Measurements from ENCODE around the gene EEFSEC.

Gene EEFSEC

GRCh38 chr3:128273841-128274573 is 120.7 kb downstream of the EEFSEC start:
- Histone ChIP-seq H3K36me3 (ENCODE audit: control insufficient read depth, insufficient read depth, low read length) (no peaks in the 10 kb centered on the region), H3K4me1 (ENCODE audit: control insufficient read depth, insufficient read depth, low read length, poor library complexity, severe bottlenecking) (peaks cover 19% of the 10 kb centered on the region), H3K4me3 (ENCODE audit: extremely low read depth, insufficient read depth, low read length, poor library complexity, severe bottlenecking) (no peak overlapping the region), H3K9me3 (ENCODE audit: control insufficient read depth, low read length) (no peaks in the 10 kb centered on the region), H3K27ac (ENCODE audit: low read depth, low read length, severe bottlenecking) (no peak overlapping the region)
- 68 to 97% methylated on average over 4 to 6 of the region's 11 CpGs for WGBS, 2 experiments (ENCODE audit: insufficient coverage in 2 of 2)

GRCh38 chr3:128274837-128275236 is 121.6 kb downstream of the EEFSEC start:
- Histone ChIP-seq H3K27ac (ENCODE audit: low read depth, low read length, severe bottlenecking) (no peak overlapping the region), H3K36me3 (ENCODE audit: control insufficient read depth, insufficient read depth, low read length) (no peaks in the 10 kb centered on the region), H3K4me3 (ENCODE audit: extremely low read depth, insufficient read depth, low read length, poor library complexity, severe bottlenecking) (no peak overlapping the region), H3K9me3 (ENCODE audit: control insufficient read depth, low read length) (no peaks in the 10 kb centered on the region), H3K4me1 (ENCODE audit: control insufficient read depth, insufficient read depth, low read length, poor library complexity, severe bottlenecking) (peaks cover 27% of the 10 kb centered on the region)
- WGBS, 2 experiments (ENCODE audit: insufficient coverage in 2 of 2), result 85 to 90% methylated on average over 7 of the region's 7 CpGs

- Histone ChIP-seq H3K4me3 (ENCODE audit: extremely low read depth, insufficient read depth, low read length, poor library complexity, severe bottlenecking) (no peak overlapping the region), H3K9me3 (ENCODE audit: control insufficient read depth, low read length) (no peaks in the 10 kb centered on the region), H3K4me1 (ENCODE audit: control insufficient read depth, insufficient read depth, low read length, poor library complexity, severe bottlenecking) (peaks cover 32% of the 10 kb centered on the region), H3K36me3 (ENCODE audit: control insufficient read depth, insufficient read depth, low read length) (no peaks in the 10 kb centered on the region), H3K27ac (ENCODE audit: low read depth, low read length, severe bottlenecking) (no peak overlapping the region)
- 92 to 95% methylated on average over 8 to 11 of the region's 11 CpGs for WGBS, 2 experiments (ENCODE audit: insufficient coverage in 2 of 2)
Measured at GRCh38 chr3:128275316-128276145, 122.2 kb downstream of the EEFSEC start.

- H3K36me3 ChIP-seq (ENCODE audit: control insufficient read depth, insufficient read depth, low read length), result no peaks in the 10 kb centered on the region
- no peak overlapping the region for H3K4me3 ChIP-seq (ENCODE audit: extremely low read depth, insufficient read depth, low read length, poor library complexity, severe bottlenecking)
- 57 to 69% methylated on average over 3 of the region's 3 CpGs for WGBS, 2 experiments (ENCODE audit: insufficient coverage in 2 of 2)
- no peak overlapping the region for H3K27ac ChIP-seq (ENCODE audit: low read depth, low read length, severe bottlenecking)
- H3K9me3 ChIP-seq (ENCODE audit: control insufficient read depth, low read length), result no peaks in the 10 kb centered on the region
- peaks cover 38% of the 10 kb centered on the region for H3K4me1 ChIP-seq (ENCODE audit: control insufficient read depth, insufficient read depth, low read length, poor library complexity, severe bottlenecking)
Measured at GRCh38 chr3:128276146-128276435, 122.8 kb downstream of the EEFSEC start.

GRCh38 chr3:128276577-128277183 is 123.4 kb downstream of the EEFSEC start:
- WGBS, 2 experiments (ENCODE audit: insufficient coverage in 2 of 2), result 90% methylated on average over 2 of the region's 5 CpGs; no CpG with 5 or more reads in 1 of the 2 experiments
- no peak overlapping the region for H3K27ac ChIP-seq (ENCODE audit: low read depth, low read length, severe bottlenecking)
- peaks cover 38% of the 10 kb centered on the region for H3K4me1 ChIP-seq (ENCODE audit: control insufficient read depth, insufficient read depth, low read length, poor library complexity, severe bottlenecking)
- H3K9me3 ChIP-seq (ENCODE audit: control insufficient read depth, low read length), result no peaks in the 10 kb centered on the region
- no peaks in the 10 kb centered on the region for H3K36me3 ChIP-seq (ENCODE audit: control insufficient read depth, insufficient read depth, low read length)
- H3K4me3 ChIP-seq (ENCODE audit: extremely low read depth, insufficient read depth, low read length, poor library complexity, severe bottlenecking), result no peak overlapping the region

GRCh38 chr3:128277378-128278069 is 124.2 kb downstream of the EEFSEC start:
- H3K36me3 ChIP-seq (ENCODE audit: control insufficient read depth, insufficient read depth, low read length), result no peaks in the 10 kb centered on the region
- no peak overlapping the region for H3K4me3 ChIP-seq (ENCODE audit: extremely low read depth, insufficient read depth, low read length, poor library complexity, severe bottlenecking)
- H3K4me1 ChIP-seq (ENCODE audit: control insufficient read depth, insufficient read depth, low read length, poor library complexity, severe bottlenecking), result peaks cover 38% of the 10 kb centered on the region
- no peaks in the 10 kb centered on the region for H3K9me3 ChIP-seq (ENCODE audit: control insufficient read depth, low read length)
- H3K27ac ChIP-seq (ENCODE audit: low read depth, low read length, severe bottlenecking), result no peak overlapping the region
- WGBS, 2 experiments (ENCODE audit: insufficient coverage in 2 of 2), result 88 to 96% methylated on average over 3 to 5 of the region's 5 CpGs

GRCh38 chr3:128278130-128278529 is 124.8 kb downstream of the EEFSEC start:
- Histone ChIP-seq H3K4me1 (ENCODE audit: control insufficient read depth, insufficient read depth, low read length, poor library complexity, severe bottlenecking) (peaks cover 38% of the 10 kb centered on the region), H3K27ac (ENCODE audit: low read depth, low read length, severe bottlenecking) (no peak overlapping the region)

GRCh38 chr3:128278761-128279600 is 125.7 kb downstream of the EEFSEC start:
- no peak overlapping the region for H3K4me3 ChIP-seq (ENCODE audit: extremely low read depth, insufficient read depth, low read length, poor library complexity, severe bottlenecking)
- peak overlapping the region; percentile 31 for H3K27ac ChIP-seq (ENCODE audit: low read depth, low read length, severe bottlenecking)
- H3K4me1 ChIP-seq (ENCODE audit: control insufficient read depth, insufficient read depth, low read length, poor library complexity, severe bottlenecking), result peaks cover 38% of the 10 kb centered on the region
- H3K9me3 ChIP-seq (ENCODE audit: control insufficient read depth, low read length), result no peaks in the 10 kb centered on the region
- 53 to 59% methylated on average over 10 to 14 of the region's 17 CpGs for WGBS, 2 experiments (ENCODE audit: insufficient coverage in 2 of 2)
- no peaks in the 10 kb centered on the region for H3K36me3 ChIP-seq (ENCODE audit: control insufficient read depth, insufficient read depth, low read length)

More at GRCh38 chr3:128278130-128278529, 124.8 kb downstream of the EEFSEC start:
- H3K36me3 ChIP-seq (ENCODE audit: control insufficient read depth, insufficient read depth, low read length), result no peaks in the 10 kb centered on the region
- H3K9me3 ChIP-seq (ENCODE audit: control insufficient read depth, low read length), result no peaks in the 10 kb centered on the region
- no peak overlapping the region for H3K4me3 ChIP-seq (ENCODE audit: extremely low read depth, insufficient read depth, low read length, poor library complexity, severe bottlenecking)
- WGBS, 2 experiments (ENCODE audit: insufficient coverage in 2 of 2), result 78 to 94% methylated on average over 3 of the region's 3 CpGs

GRCh38 chr3:128279601-128279880 is 126.3 kb downstream of the EEFSEC start:
- Histone ChIP-seq H3K36me3 (ENCODE audit: control insufficient read depth, insufficient read depth, low read length) (no peaks in the 10 kb centered on the region), H3K4me3 (ENCODE audit: extremely low read depth, insufficient read depth, low read length, poor library complexity, severe bottlenecking) (no peak overlapping the region), H3K4me1 (ENCODE audit: control insufficient read depth, insufficient read depth, low read length, poor library complexity, severe bottlenecking) (peaks cover 35% of the 10 kb centered on the region), H3K9me3 (ENCODE audit: control insufficient read depth, low read length) (no peaks in the 10 kb centered on the region), H3K27ac (ENCODE audit: low read depth, low read length, severe bottlenecking) (no peak overlapping the region)
- WGBS, 2 experiments (ENCODE audit: insufficient coverage in 2 of 2), result 69 to 74% methylated on average over 3 of the region's 3 CpGs

GRCh38 chr3:128280481-128281052 is 127.3 kb downstream of the EEFSEC start:
- Histone ChIP-seq H3K4me1 (ENCODE audit: control insufficient read depth, insufficient read depth, low read length, poor library complexity, severe bottlenecking) (peaks cover 26% of the 10 kb centered on the region), H3K4me3 (ENCODE audit: extremely low read depth, insufficient read depth, low read length, poor library complexity, severe bottlenecking) (no peak overlapping the region), H3K9me3 (ENCODE audit: control insufficient read depth, low read length) (no peaks in the 10 kb centered on the region), H3K27ac (ENCODE audit: low read depth, low read length, severe bottlenecking) (peak overlapping the region; percentile 36), H3K36me3 (ENCODE audit: control insufficient read depth, insufficient read depth, low read length) (no peaks in the 10 kb centered on the region)
- 38 to 52% methylated on average over 6 to 7 of the region's 8 CpGs for WGBS, 2 experiments (ENCODE audit: insufficient coverage in 2 of 2)
